ENCODE measurements around the gene AKAP9.

The AKAP9 gene

GRCh38 chr7:92044940-92045339 lies 104.3 kb downstream of the AKAP9 start:
- DNase-seq: no peak
- CTCF ChIA-PET: no interaction called here
- Mint-ChIP-seq H3K27ac (no peak overlapping the region), H3K9me3 (no peaks in the 10 kb centered on the region), H3K27me3 (no peaks in the 10 kb centered on the region), H3K4me3 (no peak overlapping the region), H3K36me3 (peaks cover 24% of the 10 kb centered on the region), H3K4me1 (no peaks in the 10 kb centered on the region)

- CTCF ChIA-PET: no interaction called here
Measured at GRCh38 chr7:92051655-92052054, 111.0 kb downstream of the AKAP9 start.

GRCh38 chr7:92052159-92052558 lies 111.5 kb downstream of the AKAP9 start:
- DNase-seq: no peak
- H3K36me3 Mint-ChIP-seq: peaks cover 10% of the 10 kb centered on the region
- CTCF ChIA-PET: no interaction called here
- no peak overlapping the region for H3K4me3 Mint-ChIP-seq
- no peaks in the 10 kb centered on the region for H3K27me3 Mint-ChIP-seq
- no peak overlapping the region for H3K27ac Mint-ChIP-seq
- H3K4me1 Mint-ChIP-seq: no peaks in the 10 kb centered on the region
- H3K9me3 Mint-ChIP-seq: no peaks in the 10 kb centered on the region

More at GRCh38 chr7:92051655-92052054, 111.0 kb downstream of the AKAP9 start:
- no peak overlapping the region for H3K4me3 Mint-ChIP-seq
- peaks cover 12% of the 10 kb centered on the region for H3K36me3 Mint-ChIP-seq
- no peak for DNase-seq
- no peak overlapping the region for H3K27ac Mint-ChIP-seq
- no peaks in the 10 kb centered on the region for H3K9me3 Mint-ChIP-seq
- H3K27me3 Mint-ChIP-seq: no peaks in the 10 kb centered on the region
- no peaks in the 10 kb centered on the region for H3K4me1 Mint-ChIP-seq

DNA sequence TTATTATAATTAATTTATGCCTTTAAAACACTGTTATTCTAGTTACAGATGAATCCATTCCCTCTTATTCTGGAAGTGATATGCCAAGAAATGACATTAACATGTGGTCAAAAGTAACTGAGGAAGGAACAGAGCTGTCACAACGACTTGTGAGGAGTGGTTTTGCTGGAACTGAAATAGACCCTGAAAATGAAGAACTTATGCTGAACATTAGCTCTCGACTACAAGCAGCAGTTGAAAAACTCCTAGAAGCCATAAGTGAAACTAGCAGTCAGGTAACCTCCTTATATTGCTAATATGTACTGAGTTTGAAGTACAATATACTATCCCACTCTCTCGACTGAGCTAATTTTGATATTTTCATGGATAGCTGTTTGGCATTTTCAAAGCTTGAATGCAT lies 112.0 kb downstream of the AKAP9 start:
- Mint-ChIP-seq H3K4me1 (peaks cover 4% of the 10 kb centered on the region), H3K4me3 (no peak overlapping the region), H3K9me3 (no peaks in the 10 kb centered on the region), H3K36me3 (peaks cover 10% of the 10 kb centered on the region), H3K27me3 (no peaks in the 10 kb centered on the region), H3K27ac (no peak overlapping the region)
- CTCF ChIA-PET: no interaction called here
- no peak for DNase-seq

- H3K36me3 Mint-ChIP-seq: peaks cover 10% of the 10 kb centered on the region
- DNase-seq: no peak
- H3K27ac Mint-ChIP-seq: no peak overlapping the region
- H3K4me1 Mint-ChIP-seq: peaks cover 10% of the 10 kb centered on the region
- CTCF ChIA-PET: interaction anchor here (0.5 kb wide), 1 partner anchor 34 kb away, joined by 3 read pairs; no protein-coding TSS in a partner anchor
- H3K27me3 Mint-ChIP-seq: no peaks in the 10 kb centered on the region
- no peaks in the 10 kb centered on the region for H3K9me3 Mint-ChIP-seq
- H3K4me3 Mint-ChIP-seq: no peak overlapping the region
Measured at GRCh38 chr7:92053312-92053711, 112.7 kb downstream of the AKAP9 start.

DNA sequence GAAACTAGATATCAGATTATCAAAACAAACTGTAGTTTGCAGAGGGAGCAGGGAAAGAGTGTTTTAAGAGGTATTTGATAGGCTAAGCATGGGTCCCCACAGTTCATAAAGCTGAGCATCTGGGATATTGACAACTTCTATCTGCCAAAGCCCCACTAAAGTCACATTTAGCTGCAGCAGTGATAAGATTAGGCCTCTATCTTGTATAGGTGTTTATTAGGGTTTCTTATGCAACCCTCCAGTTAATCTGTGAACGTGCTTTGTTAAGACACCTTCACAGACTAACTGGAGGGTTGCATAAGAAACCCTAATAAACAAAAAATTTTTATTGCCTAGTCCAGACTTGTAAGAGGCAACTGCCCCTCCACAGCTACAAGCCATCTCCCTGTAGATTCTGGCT lies 115.6 kb downstream of the AKAP9 start:
- peaks cover 13% of the 10 kb centered on the region for H3K4me1 Mint-ChIP-seq
- peaks cover 6% of the 10 kb centered on the region for H3K36me3 Mint-ChIP-seq
- no peak for DNase-seq
- no peaks in the 10 kb centered on the region for H3K27me3 Mint-ChIP-seq
- H3K4me3 Mint-ChIP-seq: no peak overlapping the region
- CTCF ChIA-PET: interaction anchor here (0.7 kb wide), 1 partner anchor 11 kb away, joined by 3 read pairs; no protein-coding TSS in a partner anchor
- H3K27ac Mint-ChIP-seq: no peak overlapping the region
- H3K9me3 Mint-ChIP-seq: no peaks in the 10 kb centered on the region

DNA sequence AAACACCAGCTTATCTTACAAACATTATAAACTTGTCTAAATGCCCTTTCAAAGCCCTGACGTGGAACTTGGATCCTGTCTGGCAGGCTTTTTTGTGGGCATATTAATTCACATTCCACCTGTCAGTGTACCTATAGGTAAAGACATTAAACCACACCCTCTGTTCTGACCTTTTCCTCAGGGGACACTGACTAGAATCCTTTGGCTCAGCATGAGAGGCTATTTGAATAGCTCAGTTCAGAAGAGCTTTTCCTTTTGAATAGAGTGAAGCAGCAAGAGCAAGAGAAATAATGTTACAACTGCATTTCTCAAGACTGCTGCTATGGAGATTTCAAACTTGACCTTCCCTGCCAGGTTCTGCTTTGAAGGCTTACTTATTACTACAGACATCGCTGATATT lies 116.7 kb downstream of the AKAP9 start:
- CTCF ChIA-PET: no interaction called here
- Mint-ChIP-seq H3K36me3 (peaks cover 8% of the 10 kb centered on the region), H3K4me3 (no peak overlapping the region), H3K27me3 (no peaks in the 10 kb centered on the region), H3K4me1 (peaks cover 13% of the 10 kb centered on the region), H3K27ac (no peak overlapping the region), H3K9me3 (no peaks in the 10 kb centered on the region)
- DNase-seq: no peak

DNA sequence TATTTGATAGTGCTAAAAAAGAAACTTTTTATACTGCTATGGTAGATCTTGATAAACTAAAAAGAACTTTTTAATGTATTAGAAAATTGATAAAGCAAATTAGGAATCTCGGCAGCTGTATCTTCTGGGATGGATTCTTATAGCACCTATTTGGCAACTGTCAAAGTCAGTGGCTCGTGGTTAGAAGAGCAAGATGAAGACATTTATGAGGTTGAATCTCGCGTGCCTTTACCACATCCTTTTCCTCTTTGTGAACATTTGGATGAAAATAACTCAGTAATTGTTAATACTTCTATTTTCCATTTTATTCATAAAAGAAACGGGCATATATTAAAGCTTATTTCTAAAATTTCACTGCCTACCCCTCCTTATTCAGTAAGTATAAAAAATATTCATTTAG lies 117.4 kb downstream of the AKAP9 start:
- peak; percentile 31 for DNase-seq
- peaks cover 13% of the 10 kb centered on the region for H3K4me1 Mint-ChIP-seq
- H3K9me3 Mint-ChIP-seq: no peaks in the 10 kb centered on the region
- CTCF ChIA-PET: no interaction called here
- no peak overlapping the region for H3K27ac Mint-ChIP-seq
- H3K36me3 Mint-ChIP-seq: peaks cover 7% of the 10 kb centered on the region
- H3K27me3 Mint-ChIP-seq: no peaks in the 10 kb centered on the region
- no peak overlapping the region for H3K4me3 Mint-ChIP-seq

- Mint-ChIP-seq H3K4me3 (no peak overlapping the region), H3K36me3 (peaks cover 9% of the 10 kb centered on the region), H3K9me3 (no peaks in the 10 kb centered on the region), H3K4me1 (peaks cover 13% of the 10 kb centered on the region), H3K27me3 (no peaks in the 10 kb centered on the region), H3K27ac (no peak overlapping the region)
- DNase-seq: no peak
- CTCF ChIA-PET: interaction anchor here (0.7 kb wide), 1 partner anchor 796 kb away, joined by 3 read pairs; no protein-coding TSS in a partner anchor
Measured at GRCh38 chr7:92058899-92059298, 118.2 kb downstream of the AKAP9 start.

DNA sequence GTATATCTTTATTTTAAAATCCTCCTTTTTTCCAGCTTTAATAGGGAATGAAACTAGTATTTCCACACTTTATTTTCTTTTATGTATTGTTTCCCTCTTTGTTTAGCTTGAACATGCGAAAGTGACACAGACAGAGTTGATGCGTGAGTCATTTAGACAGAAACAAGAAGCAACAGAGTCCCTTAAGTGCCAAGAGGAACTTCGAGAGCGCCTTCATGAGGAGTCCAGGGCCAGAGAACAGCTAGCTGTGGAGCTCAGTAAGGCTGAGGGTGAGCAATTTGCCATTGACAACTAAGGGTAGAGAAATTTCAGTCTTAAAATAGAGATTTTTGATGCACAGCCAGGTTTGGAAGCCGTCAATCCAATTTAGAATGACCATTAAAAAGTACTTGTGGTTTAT lies 120.5 kb downstream of the AKAP9 start:
- CTCF ChIA-PET: no interaction called here

GRCh38 chr7:92064438-92065029 lies 123.9 kb downstream of the AKAP9 start:
- no peaks in the 10 kb centered on the region for H3K4me1 Mint-ChIP-seq
- H3K27me3 Mint-ChIP-seq: no peaks in the 10 kb centered on the region
- CTCF ChIA-PET: no interaction called here
- no peaks in the 10 kb centered on the region for H3K9me3 Mint-ChIP-seq
- peaks cover 27% of the 10 kb centered on the region for H3K36me3 Mint-ChIP-seq
- H3K27ac Mint-ChIP-seq: no peak overlapping the region
- no peak overlapping the region for H3K4me3 Mint-ChIP-seq
- DNase-seq: no peak

More for the DNA sequence above, 120.5 kb downstream of the AKAP9 start:
- no peak overlapping the region for H3K4me3 Mint-ChIP-seq
- no peak overlapping the region for H3K27ac Mint-ChIP-seq
- peaks cover 11% of the 10 kb centered on the region for H3K36me3 Mint-ChIP-seq
- H3K9me3 Mint-ChIP-seq: no peaks in the 10 kb centered on the region
- DNase-seq: no peak
- H3K27me3 Mint-ChIP-seq: no peaks in the 10 kb centered on the region
- peaks cover 13% of the 10 kb centered on the region for H3K4me1 Mint-ChIP-seq

GRCh38 chr7:92071032-92071431 lies 130.4 kb downstream of the AKAP9 start:
- no peak for DNase-seq
- Mint-ChIP-seq H3K27me3 (no peaks in the 10 kb centered on the region), H3K27ac (no peak overlapping the region), H3K36me3 (peaks cover 36% of the 10 kb centered on the region), H3K4me1 (no peaks in the 10 kb centered on the region), H3K9me3 (no peaks in the 10 kb centered on the region), H3K4me3 (no peak overlapping the region)
- CTCF ChIA-PET: no interaction called here

- no peak overlapping the region for H3K27ac Mint-ChIP-seq
- no peak overlapping the region for H3K4me3 Mint-ChIP-seq
- H3K4me1 Mint-ChIP-seq: no peaks in the 10 kb centered on the region
- CTCF ChIA-PET: no interaction called here
- DNase-seq: no peak
- no peaks in the 10 kb centered on the region for H3K9me3 Mint-ChIP-seq
- H3K36me3 Mint-ChIP-seq: peaks cover 31% of the 10 kb centered on the region
- no peaks in the 10 kb centered on the region for H3K27me3 Mint-ChIP-seq
Measured at GRCh38 chr7:92072121-92072520, 131.5 kb downstream of the AKAP9 start.

- H3K4me3 Mint-ChIP-seq: no peak overlapping the region
- H3K27me3 Mint-ChIP-seq: no peaks in the 10 kb centered on the region
- DNase-seq: no peak
- H3K4me1 Mint-ChIP-seq: no peaks in the 10 kb centered on the region
- H3K36me3 Mint-ChIP-seq: peaks cover 30% of the 10 kb centered on the region
- CTCF ChIA-PET: no interaction called here
- no peaks in the 10 kb centered on the region for H3K9me3 Mint-ChIP-seq
- no peak overlapping the region for H3K27ac Mint-ChIP-seq
Measured at GRCh38 chr7:92072708-92073107, 132.0 kb downstream of the AKAP9 start.

DNA sequence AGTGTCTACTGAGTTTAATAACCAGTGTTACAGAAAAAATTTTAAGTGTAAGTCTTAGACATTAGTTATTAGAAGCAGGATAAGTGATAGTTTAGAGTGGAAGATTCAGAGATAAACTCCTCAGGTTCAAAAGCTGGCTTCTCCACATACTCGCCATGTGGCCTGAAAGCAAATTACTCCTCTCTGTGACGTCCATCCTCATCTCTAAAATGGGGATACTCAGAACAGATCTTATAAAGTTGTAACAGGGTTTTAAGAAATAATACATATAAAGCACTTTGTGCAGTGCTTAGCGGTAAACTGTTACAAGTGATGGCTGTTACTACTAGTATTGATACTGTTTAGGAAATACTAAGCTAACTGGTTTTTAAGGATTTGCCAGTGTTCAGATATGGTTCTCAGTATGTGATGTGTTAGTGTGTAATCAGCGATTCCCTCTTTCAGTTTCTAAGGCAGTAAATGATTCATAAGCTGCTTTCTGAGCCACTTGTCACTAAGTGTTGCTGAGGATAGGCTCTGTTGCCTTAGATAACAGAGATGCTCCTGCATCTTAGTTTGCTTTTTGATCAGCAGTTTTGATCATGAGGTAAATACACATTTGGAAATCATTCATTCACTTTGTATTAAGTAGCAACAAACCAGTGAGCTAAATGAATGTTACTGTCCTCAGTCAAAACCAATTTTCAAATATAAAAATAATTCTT lies 134.9 kb downstream of the AKAP9 start:
- H3K9me3 Mint-ChIP-seq: no peaks in the 10 kb centered on the region
- no peaks in the 10 kb centered on the region for H3K27me3 Mint-ChIP-seq
- H3K4me3 Mint-ChIP-seq: no peak overlapping the region
- CTCF ChIA-PET: no interaction called here
- no peaks in the 10 kb centered on the region for H3K4me1 Mint-ChIP-seq
- H3K36me3 Mint-ChIP-seq: peaks cover 22% of the 10 kb centered on the region
- no peak overlapping the region for H3K27ac Mint-ChIP-seq
- DNase-seq: no peak
